Measurements from ENCODE around the gene TRIP12.

GRCh38 chr2:229843613-229844012, 78.2 kb downstream of the TRIP12 start:
- TF ChIP-seq POLR2AphosphoS5 (IDR thresholded peaks at IDR 0.05; ENCODE audit: low read depth, low read length) (no peak), TAF1 (IDR thresholded peaks at IDR 0.05; ENCODE audit: borderline replicate concordance, insufficient read depth, low read length) (no peak)
- TF ChIP-seq, protein P1, sequence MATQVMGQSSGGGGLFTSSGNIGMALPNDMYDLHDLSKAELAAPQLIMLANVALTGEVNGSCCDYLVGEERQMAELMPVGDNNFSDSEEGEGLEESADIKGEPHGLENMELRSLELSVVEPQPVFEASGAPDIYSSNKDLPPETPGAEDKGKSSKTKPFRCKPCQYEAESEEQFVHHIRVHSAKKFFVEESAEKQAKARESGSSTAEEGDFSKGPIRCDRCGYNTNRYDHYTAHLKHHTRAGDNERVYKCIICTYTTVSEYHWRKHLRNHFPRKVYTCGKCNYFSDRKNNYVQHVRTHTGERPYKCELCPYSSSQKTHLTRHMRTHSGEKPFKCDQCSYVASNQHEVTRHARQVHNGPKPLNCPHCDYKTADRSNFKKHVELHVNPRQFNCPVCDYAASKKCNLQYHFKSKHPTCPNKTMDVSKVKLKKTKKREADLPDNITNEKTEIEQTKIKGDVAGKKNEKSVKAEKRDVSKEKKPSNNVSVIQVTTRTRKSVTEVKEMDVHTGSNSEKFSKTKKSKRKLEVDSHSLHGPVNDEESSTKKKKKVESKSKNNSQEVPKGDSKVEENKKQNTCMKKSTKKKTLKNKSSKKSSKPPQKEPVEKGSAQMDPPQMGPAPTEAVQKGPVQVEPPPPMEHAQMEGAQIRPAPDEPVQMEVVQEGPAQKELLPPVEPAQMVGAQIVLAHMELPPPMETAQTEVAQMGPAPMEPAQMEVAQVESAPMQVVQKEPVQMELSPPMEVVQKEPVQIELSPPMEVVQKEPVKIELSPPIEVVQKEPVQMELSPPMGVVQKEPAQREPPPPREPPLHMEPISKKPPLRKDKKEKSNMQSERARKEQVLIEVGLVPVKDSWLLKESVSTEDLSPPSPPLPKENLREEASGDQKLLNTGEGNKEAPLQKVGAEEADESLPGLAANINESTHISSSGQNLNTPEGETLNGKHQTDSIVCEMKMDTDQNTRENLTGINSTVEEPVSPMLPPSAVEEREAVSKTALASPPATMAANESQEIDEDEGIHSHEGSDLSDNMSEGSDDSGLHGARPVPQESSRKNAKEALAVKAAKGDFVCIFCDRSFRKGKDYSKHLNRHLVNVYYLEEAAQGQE (IDR thresholded peaks at IDR 0.05; ENCODE audit: insufficient read depth in 1 of 2, low read depth in 2 of 2, low read length in 2 of 2): no peak

Measured in PFSK-1 (cell line).